ENCODE results near the gene TTC19. TPM values are rescaled to one million over a fixed set of nuclear protein-coding genes. Genes with fewer than 3 reads are reported as not detected.

Gene TTC19
- total RNA-seq, 2 donors from 2014 or later: 44.5 to 55.2 TPM

DNA sequence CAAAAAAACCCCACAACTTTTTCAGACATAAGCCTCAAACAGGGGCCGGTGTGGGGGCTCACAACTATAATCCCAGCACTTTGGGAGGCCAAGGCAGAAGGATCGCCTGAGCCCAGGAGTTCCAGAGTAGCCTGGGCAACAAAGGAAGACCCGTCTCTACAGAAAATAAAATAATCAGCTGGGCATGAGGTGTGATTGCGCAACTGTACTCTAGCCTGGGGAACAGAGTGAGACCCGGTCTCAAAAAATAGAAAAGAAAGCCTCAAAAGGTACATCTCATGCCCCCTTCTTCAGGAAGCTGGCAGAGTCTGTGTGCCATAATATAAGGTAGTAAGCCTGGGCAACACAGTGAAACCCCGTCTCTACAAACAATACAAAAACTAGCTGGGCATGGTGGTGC, 3.3 kb upstream of the TTC19 start:
- TF ChIP-seq, protein P1, sequence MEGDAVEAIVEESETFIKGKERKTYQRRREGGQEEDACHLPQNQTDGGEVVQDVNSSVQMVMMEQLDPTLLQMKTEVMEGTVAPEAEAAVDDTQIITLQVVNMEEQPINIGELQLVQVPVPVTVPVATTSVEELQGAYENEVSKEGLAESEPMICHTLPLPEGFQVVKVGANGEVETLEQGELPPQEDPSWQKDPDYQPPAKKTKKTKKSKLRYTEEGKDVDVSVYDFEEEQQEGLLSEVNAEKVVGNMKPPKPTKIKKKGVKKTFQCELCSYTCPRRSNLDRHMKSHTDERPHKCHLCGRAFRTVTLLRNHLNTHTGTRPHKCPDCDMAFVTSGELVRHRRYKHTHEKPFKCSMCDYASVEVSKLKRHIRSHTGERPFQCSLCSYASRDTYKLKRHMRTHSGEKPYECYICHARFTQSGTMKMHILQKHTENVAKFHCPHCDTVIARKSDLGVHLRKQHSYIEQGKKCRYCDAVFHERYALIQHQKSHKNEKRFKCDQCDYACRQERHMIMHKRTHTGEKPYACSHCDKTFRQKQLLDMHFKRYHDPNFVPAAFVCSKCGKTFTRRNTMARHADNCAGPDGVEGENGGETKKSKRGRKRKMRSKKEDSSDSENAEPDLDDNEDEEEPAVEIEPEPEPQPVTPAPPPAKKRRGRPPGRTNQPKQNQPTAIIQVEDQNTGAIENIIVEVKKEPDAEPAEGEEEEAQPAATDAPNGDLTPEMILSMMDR (IDR thresholded peaks at IDR 0.05): no peak
- Histone ChIP-seq H3K27ac (no peak overlapping the region), H3K4me3 (no peak overlapping the region), H3K36me3 (no peaks in the 10 kb centered on the region), H3K9me3 (no peaks in the 10 kb centered on the region), H3K4me1 (peaks cover 7% of the 10 kb centered on the region), H3K27me3 (no peaks in the 10 kb centered on the region), H3K9ac (ENCODE audit: low read depth in 2 of 2, low read length in 2 of 2) (no peak overlapping the region)
- no peak for DNase-seq
- intact Hi-C loops (cut with DNase I): loop anchor here (2.0 to 5.0 kb wide), 2 partner anchors 52 to 169 kb away; partner anchors contain the start of gene ADORA2B

GRCh38 chr17:15998031-15998562, 1.5 kb upstream of the TTC19 start:
- intact Hi-C loops (cut with DNase I): loop anchor here (5.0 kb wide), 1 partner anchor 171 kb away; no protein-coding TSS in a partner anchor
- peak overlapping the region; percentile 87 for H3K27ac ChIP-seq
- no peaks in the 10 kb centered on the region for H3K9me3 ChIP-seq
- TF ChIP-seq, protein P1 (IDR thresholded peaks at IDR 0.05): no peak
- no peaks in the 10 kb centered on the region for H3K27me3 ChIP-seq
- no peak overlapping the region for H3K9ac ChIP-seq (ENCODE audit: low read depth in 2 of 2, low read length in 2 of 2)
- no peaks in the 10 kb centered on the region for H3K36me3 ChIP-seq
- H3K4me1 ChIP-seq: peaks cover 10% of the 10 kb centered on the region
- DNase-seq: no peak
- no peak overlapping the region for H3K4me3 ChIP-seq

- Histone ChIP-seq H3K9ac (ENCODE audit: low read depth in 2 of 2, low read length in 2 of 2) (peak overlapping the region; percentile 79 to 92), H3K4me3 (peak overlapping the region; percentile 78), H3K36me3 (peaks cover 12% of the 10 kb centered on the region), H3K4me1 (peaks cover 10% of the 10 kb centered on the region), H3K27ac (peak overlapping the region; percentile 87), H3K27me3 (no peaks in the 10 kb centered on the region), H3K9me3 (no peaks in the 10 kb centered on the region)
- intact Hi-C loops (cut with DNase I): loop anchor here (5.0 kb wide), 1 partner anchor 173 kb away; no protein-coding TSS in a partner anchor
- TF ChIP-seq, protein P1 (IDR thresholded peaks at IDR 0.05): no peak
- no peak for DNase-seq
Observed at GRCh38 chr17:15999974-16000827, 577 bp downstream of the TTC19 start.

GRCh38 chr17:16001226-16001897, 1.7 kb downstream of the TTC19 start:
- DNase-seq: no peak
- Histone ChIP-seq H3K27ac (no peak overlapping the region), H3K4me1 (peaks cover 10% of the 10 kb centered on the region), H3K9me3 (no peaks in the 10 kb centered on the region), H3K9ac (ENCODE audit: low read depth in 2 of 2, low read length in 2 of 2) (no peak overlapping the region), H3K27me3 (no peaks in the 10 kb centered on the region), H3K36me3 (peaks cover 12% of the 10 kb centered on the region), H3K4me3 (peak overlapping the region; percentile 78)
- TF ChIP-seq, protein P1 (IDR thresholded peaks at IDR 0.05): no peak
- intact Hi-C loops (cut with DNase I): no loop called here

GRCh38 chr17:16002708-16003260, 3.2 kb downstream of the TTC19 start:
- no peak for DNase-seq
- peaks cover 10% of the 10 kb centered on the region for H3K4me1 ChIP-seq
- H3K36me3 ChIP-seq: peaks cover 23% of the 10 kb centered on the region
- no peak overlapping the region for H3K4me3 ChIP-seq
- H3K9me3 ChIP-seq: no peaks in the 10 kb centered on the region
- no peak overlapping the region for H3K27ac ChIP-seq
- no peaks in the 10 kb centered on the region for H3K27me3 ChIP-seq
- no peak overlapping the region for H3K9ac ChIP-seq (ENCODE audit: low read depth in 2 of 2, low read length in 2 of 2)
- intact Hi-C loops (cut with DNase I): no loop called here
- TF ChIP-seq, protein P1 (IDR thresholded peaks at IDR 0.05): no peak

All from colonic mucosa (tissue), 4 donors.